GM18867 (cell line): ENCODE data around the gene QRFP.

Experiments used
- ATAC-seq: cut with Tn5 transposase; IDR thresholded peaks from one replicate; pipeline ENCODE4 v1.9.1; 2021; ENCODE audit warnings: mild to moderate bottlenecking, moderate library complexity; ENCODE audit not compliant: unreplicated experiment

The QRFP gene

DNA sequence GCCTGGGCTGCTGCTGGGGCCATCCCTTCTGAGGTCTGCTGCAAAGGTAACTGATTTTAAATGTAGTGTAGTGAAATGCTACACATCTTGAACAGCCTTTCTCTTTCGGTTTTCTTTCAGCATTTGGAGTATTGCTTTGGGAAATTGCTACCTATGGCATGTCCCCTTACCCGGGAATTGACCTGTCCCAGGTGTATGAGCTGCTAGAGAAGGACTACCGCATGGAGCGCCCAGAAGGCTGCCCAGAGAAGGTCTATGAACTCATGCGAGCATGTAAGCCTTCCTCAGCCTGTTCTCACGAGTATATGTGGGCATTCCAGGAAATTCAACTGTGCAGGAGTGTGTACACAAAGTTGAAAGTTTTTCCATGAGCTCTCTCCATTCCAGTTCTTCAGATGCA is 18.3 kb downstream of the QRFP start:
- no peak for ATAC-seq

GRCh38 chr9:130877300-130877699 is 19.3 kb downstream of the QRFP start:
- ATAC-seq: no peak

GRCh38 chr9:130874783-130875182 is 21.8 kb downstream of the QRFP start:
- ATAC-seq: no peak

- ATAC-seq: no peak
These were observed 22.6 kb downstream of the QRFP start for GRCh38 chr9:130873966-130874365.

DNA sequence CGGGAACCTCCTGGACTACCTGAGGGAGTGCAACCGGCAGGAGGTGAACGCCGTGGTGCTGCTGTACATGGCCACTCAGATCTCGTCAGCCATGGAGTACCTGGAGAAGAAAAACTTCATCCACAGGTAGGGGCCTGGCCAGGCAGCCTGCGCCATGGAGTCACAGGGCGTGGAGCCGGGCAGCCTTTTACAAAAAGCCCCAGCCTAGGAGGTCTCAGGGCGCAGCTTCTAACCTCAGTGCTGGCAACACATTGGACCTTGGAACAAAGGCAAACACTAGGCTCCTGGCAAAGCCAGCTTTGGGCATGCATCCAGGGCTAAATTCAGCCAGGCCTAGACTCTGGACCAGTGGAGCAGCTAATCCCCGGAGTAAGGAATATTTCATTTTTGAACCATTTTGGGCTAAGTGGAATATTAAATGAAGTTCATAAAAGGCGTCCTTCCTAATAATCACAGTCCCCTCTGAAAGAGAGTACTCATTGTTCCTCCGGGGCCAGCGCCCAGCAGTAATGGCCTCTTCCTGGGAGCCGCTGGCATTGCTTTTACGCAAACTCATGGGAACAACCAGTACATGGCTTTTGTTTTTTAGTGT is 23.6 kb downstream of the QRFP start:
- no peak for ATAC-seq

- no peak for ATAC-seq
These were observed 24.1 kb downstream of the QRFP start for GRCh38 chr9:130872508-130872907.

DNA sequence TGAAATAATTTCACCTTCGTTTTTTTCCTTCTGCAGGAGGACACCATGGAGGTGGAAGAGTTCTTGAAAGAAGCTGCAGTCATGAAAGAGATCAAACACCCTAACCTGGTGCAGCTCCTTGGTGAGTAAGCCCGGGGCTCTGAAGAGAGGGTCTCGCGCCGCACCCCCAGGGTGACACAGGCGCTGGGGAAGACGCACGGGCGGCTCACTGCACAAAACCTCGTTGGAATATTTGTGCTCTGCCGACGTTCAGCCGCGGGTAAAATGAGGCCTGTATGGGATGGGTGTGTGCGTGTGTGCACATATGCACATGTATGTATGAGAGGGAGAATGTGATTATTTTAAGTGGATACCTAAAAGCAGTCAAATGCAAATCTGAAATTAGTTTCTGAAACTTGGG is 24.5 kb downstream of the QRFP start:
- no peak for ATAC-seq

DNA sequence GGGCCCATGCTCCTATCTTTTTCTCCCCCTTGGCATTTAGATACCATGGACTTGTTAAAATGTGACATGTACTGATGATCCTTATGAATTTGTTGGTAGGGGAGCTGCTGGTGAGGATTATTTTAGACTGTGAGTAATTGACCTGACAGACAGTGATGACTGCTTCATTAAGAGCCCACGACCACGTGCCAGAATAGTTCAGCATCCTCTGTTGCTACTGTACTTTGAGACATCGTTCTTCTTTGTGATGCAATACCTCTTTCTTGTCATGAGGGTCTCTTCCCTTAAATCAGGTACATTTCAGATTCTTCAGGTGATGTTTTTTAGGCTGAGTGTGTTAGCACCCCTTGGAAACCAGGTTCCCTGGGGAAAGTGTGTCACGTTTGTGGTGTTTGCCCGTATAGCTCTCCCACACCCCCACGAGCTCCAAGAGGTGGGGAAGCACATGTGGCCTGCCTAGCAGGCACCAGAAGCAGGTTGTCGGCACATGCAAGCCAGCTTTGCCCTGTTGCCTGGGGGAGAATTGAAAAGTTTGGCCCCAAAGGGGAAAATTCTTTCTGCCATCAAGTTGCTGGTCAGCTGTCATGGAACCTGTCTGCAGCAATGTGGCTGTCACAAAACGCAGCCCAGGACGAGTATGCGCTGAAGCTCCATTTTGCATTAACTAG is 25.1 kb downstream of the QRFP start:
- no peak for ATAC-seq

- ATAC-seq: no peak
These were observed 25.9 kb downstream of the QRFP start for GRCh38 chr9:130870491-130871381.

- no peak for ATAC-seq
These were observed 27.4 kb downstream of the QRFP start for GRCh38 chr9:130869250-130869649.

- ATAC-seq: no peak
These were observed 28.4 kb downstream of the QRFP start for GRCh38 chr9:130868230-130868629.

DNA sequence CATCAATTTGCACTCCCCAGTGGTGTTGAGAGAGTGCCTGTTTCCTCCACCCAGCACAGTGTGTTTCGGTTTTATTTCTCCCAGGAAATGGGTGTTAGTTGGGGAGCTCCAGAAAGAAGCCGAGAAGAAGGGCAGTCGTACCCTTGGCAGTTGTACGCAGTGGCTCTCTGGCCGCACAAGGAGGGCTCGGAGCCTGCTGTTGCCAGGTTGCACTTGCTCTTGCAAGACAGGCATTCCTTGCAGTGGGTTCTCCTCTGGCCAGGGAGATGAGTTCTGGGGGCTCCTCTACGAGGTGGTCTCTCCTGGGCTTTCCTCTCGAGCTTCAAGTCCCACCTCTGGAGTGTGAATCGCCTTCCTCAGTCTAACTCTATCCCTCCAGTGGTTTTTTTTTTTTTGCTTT is 29.1 kb downstream of the QRFP start:
- no peak for ATAC-seq

- no peak for ATAC-seq
These were observed 30.1 kb downstream of the QRFP start for GRCh38 chr9:130866474-130866965.

DNA sequence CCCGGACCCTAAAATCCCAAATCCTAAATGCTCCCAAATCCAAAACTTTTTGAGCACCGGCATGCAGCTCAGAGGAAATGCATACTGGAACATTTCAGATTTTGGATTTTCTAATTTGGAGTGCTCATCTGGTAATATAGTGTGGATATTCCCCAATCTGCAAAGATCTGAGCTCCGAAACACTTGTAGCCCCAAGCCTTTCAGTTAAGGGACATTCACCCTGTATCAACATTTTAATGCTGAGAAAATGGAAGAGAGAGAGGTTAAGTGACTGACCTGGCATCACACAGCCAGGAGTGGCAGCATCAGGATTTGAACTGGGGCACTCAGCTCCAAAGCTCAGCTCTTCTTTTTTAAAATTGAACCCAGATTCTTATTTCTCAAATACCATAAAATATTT is 30.7 kb downstream of the QRFP start:
- ATAC-seq: no peak

DNA sequence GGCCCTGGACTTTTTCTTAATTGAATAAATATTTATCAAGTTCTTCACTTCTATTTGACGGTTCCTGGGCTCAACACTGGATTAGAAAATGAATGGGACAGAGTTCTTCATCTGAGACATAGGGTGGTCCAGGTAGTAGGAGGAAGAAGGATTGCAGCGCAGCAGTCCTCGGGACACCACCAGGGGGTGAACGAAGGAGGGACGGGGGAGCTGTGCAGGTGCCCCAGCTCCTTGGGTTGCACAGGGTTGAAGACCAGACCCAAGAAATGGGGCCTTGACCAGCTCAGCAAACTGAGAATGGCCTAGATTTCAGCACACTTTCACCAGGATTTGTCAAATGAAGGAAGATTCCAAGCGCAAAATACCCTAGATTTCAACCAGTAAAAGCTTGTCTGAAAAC is 32.1 kb downstream of the QRFP start:
- no peak for ATAC-seq

- no peak for ATAC-seq
These were observed 33.9 kb downstream of the QRFP start for GRCh38 chr9:130862747-130863146.

DNA sequence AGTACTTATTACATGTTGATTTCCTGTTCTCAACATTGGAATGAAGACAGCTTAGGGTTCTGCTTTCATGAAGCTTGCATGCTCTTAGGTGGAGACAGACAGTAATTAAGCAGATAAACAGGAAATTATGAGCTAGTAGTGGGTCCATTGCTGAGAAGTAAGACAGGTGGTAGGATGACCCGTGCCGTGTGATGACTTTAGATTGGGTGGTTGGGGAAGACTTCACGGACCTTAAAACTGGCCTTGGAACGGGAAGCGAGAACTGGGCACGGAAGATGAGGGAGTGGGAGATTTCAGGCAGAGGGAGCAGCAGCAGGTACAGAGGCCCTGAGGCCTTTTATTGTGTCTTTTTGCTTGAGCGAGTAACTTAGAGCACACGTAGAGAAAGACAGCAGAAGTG is 34.4 kb downstream of the QRFP start:
- no peak for ATAC-seq

DNA sequence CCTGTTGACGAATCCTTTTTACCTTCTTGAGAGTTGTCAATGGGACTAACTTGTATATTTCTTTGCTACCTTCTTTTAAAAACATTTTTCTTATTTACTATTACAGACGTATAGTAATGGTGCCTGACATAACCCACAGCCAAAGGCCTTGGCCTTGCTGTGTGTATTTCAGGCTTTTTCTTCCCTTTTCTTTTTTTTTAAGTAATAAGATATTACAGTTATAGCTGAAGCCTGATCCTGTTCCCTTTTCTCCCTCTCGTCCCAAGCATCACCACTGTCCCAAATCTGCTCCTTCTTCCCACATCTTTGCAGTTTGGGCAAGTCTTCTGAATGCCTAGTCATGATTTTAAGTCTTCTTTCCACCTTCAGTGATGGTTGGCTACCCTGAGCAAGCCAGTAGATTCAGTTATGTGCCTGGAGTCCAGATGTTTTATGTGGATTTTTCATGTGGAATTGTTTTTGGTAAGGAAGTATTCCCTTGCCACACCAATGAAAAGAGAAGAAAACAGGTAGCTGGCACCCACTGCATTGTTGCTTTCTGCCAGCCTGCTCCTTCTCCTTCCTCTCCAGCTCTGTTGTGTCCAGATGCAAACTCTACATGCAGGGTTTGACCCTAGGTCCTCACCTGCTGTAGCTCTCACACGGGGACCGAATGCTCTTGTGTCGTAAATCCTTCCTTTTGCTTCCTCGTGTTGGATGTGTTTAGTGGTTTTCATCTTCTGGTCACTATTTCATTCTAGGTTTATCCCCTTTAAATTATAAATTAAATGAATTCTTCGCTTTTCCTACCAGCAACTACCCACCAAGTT is 35.0 kb downstream of the QRFP start:
- ATAC-seq: no peak

GRCh38 chr9:130860458-130861316 is 35.9 kb downstream of the QRFP start:
- no peak for ATAC-seq
